HUES6 (cell line): Measurements from ENCODE around the gene SLC22A7.

Experiments
- H3K27ac ChIP-seq: 2 replicates; pipeline ENCODE4 v1.7.0; 2013; ENCODE audit warnings: low read depth, mild to moderate bottlenecking, low read length, inconsistent platforms
- H3K27me3 ChIP-seq: 2 replicates; pipeline ENCODE4 v1.6.1; 2013; ENCODE audit warnings: low read length; ENCODE audit not compliant: control insufficient read depth, insufficient read depth
- H3K36me3 ChIP-seq: 2 replicates; pipeline ENCODE4 v1.6.1; 2013; ENCODE audit warnings: low read length; ENCODE audit not compliant: control insufficient read depth, insufficient read depth
- H3K4me1 ChIP-seq: 2 replicates; pipeline ENCODE4 v1.6.1; 2013; ENCODE audit warnings: low read length; ENCODE audit not compliant: control insufficient read depth, insufficient read depth
- H3K4me3 ChIP-seq: 2 replicates; pipeline ENCODE4 v1.5.1; 2013; ENCODE audit warnings: low read depth, low read length
- H3K9ac ChIP-seq: one replicate; pipeline ENCODE4 v1.6.1; 2013; ENCODE audit warnings: mild to moderate bottlenecking, low read length
- H3K9me3 ChIP-seq: 2 replicates; pipeline ENCODE4 v1.6.1; 2013; ENCODE audit warnings: low read depth, low read length; ENCODE audit not compliant: control insufficient read depth, insufficient read depth

Gene SLC22A7

GRCh38 chr6:43297644-43298564, at the start of gene SLC22A7:
Gene SLC22A7 (plus strand): TSS chr6:43298260. CDS start chr6:43298359, 99 bp downstream.
- Histone ChIP-seq H3K9me3 (no peaks in the 10 kb centered on the region), H3K9ac (no peak within 1 kb of the TSS), H3K36me3 (no peaks in the 10 kb centered on the region), H3K4me1 (0 out of 2 replicates have a peak, but pooled peaks cover 8% of the 10 kb centered on the region), H3K27me3 (0 out of 2 replicates have a peak, but pooled peaks cover 4% of the 10 kb centered on the region), H3K4me3 (no peak within 1 kb of the TSS), H3K27ac (no peak within 1 kb of the TSS)

GRCh38 chr6:43248791-43249190, 49.3 kb upstream of the SLC22A7 start:
- Histone ChIP-seq H3K9ac (no peak overlapping the region), H3K27ac (no peak overlapping the region), H3K9me3 (no peaks in the 10 kb centered on the region), H3K36me3 (no peaks in the 10 kb centered on the region), H3K4me3 (no peak overlapping the region), H3K27me3 (peaks cover 59% of the 10 kb centered on the region), H3K4me1 (peaks cover 18% of the 10 kb centered on the region; the same call in 1 of the 2 replicates)

- peaks cover 17% of the 10 kb centered on the region; the same call in 1 of the 2 replicates for H3K4me1 ChIP-seq
- no peak overlapping the region for H3K4me3 ChIP-seq
- no peak overlapping the region for H3K9ac ChIP-seq
- H3K36me3 ChIP-seq = no peaks in the 10 kb centered on the region
- no peak overlapping the region for H3K27ac ChIP-seq
- H3K9me3 ChIP-seq = no peaks in the 10 kb centered on the region
- H3K27me3 ChIP-seq = peaks cover 37% of the 10 kb centered on the region
Observed at GRCh38 chr6:43250992-43251373, 47.1 kb upstream of the SLC22A7 start.

GRCh38 chr6:43253401-43253800, 44.7 kb upstream of the SLC22A7 start:
- Histone ChIP-seq H3K4me1 (peaks cover 25% of the 10 kb centered on the region), H3K9me3 (no peaks in the 10 kb centered on the region), H3K36me3 (no peaks in the 10 kb centered on the region), H3K9ac (no peak overlapping the region), H3K27me3 (peaks cover 15% of the 10 kb centered on the region; the same call in 1 of the 2 replicates), H3K27ac (no peak overlapping the region), H3K4me3 (no peak overlapping the region)

DNA sequence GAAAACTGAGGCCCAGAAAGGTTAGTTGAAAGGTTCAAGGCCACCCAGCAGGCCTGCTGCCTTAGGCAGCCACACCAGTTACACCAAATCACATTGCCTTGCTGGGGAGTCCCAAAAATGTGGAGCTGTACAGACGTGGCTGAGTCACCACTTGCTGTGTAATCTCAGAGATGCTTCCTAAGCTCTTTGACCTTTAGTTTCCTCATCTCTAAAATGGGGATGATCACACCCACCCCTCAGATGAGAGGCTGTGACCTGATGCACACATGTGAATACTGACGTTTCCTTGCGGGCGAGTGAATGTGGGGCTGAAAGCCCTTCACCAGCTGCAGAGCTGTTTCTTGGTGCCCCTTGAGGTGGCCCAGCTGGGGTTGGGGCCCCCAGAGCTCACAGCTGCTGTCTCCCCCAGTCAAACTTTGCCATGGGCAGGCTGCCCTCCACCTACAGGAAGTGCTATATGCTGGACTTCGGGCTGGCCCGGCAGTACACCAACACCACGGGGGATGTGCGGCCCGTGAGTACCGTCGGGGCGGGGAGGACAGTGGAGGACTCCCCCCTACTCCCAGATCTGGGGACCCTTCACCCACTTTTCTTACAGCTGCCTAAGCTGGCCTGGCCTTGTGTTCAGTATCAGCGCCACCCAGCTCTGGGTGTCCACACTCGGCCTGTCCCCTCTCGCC, 43.8 kb upstream of the SLC22A7 start:
- Histone ChIP-seq H3K9ac (no peak overlapping the region), H3K4me3 (no peak overlapping the region), H3K9me3 (no peaks in the 10 kb centered on the region), H3K27ac (no peak overlapping the region), H3K36me3 (no peaks in the 10 kb centered on the region), H3K27me3 (peaks cover 7% of the 10 kb centered on the region; the same call in 1 of the 2 replicates), H3K4me1 (peaks cover 25% of the 10 kb centered on the region)

DNA sequence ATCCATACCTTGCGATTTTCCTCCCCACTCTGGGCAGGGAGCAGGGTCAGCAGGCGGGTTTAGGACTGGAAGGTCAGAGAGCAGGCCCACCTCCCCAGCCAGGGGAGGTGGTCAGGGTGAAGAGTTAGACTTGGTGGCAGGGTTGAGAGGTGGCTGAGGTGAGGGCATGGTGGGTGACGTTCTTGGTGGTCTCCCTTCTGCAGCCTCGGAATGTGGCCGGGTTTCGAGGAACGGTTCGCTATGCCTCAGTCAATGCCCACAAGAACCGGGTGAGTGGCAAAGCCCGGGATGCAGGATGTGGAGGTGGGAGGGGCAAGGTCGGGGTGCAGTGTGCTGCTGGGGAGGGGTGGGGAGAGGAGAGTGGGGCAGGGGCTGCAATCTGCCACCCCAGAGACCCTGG, 43.2 kb upstream of the SLC22A7 start:
- no peak overlapping the region for H3K27ac ChIP-seq
- H3K36me3 ChIP-seq = no peaks in the 10 kb centered on the region
- no peaks in the 10 kb centered on the region for H3K9me3 ChIP-seq
- peaks cover 25% of the 10 kb centered on the region for H3K4me1 ChIP-seq
- H3K4me3 ChIP-seq = no peak overlapping the region
- no peak overlapping the region for H3K9ac ChIP-seq
- H3K27me3 ChIP-seq = peaks cover 7% of the 10 kb centered on the region; the same call in 1 of the 2 replicates

DNA sequence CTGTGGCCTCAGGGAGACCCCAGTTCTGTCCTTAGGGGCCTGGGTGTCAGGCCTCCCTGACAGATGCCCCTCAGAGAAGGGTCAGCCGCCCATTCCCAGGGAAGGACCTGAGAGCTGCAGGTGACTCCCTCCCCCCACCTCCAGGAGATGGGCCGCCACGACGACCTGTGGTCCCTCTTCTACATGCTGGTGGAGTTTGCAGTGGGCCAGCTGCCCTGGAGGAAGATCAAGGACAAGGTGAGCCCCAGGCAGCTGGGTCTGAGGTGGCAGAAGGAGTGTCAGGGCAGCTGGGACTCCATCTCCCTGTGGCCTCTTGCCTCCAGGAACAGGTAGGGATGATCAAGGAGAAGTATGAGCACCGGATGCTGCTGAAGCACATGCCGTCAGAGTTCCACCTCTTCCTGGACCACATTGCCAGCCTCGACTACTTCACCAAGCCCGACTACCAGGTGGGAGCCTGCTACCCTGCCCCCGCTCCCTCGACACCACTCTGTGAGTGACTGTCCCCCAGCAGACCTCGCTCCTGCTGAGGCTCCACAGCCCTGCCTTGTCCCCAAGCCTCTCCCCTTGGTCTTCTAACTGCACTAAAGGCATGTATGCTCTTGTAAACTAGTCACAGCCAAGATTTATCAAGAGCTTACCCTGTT, 42.5 kb upstream of the SLC22A7 start:
- Histone ChIP-seq H3K9ac (no peak overlapping the region), H3K36me3 (no peaks in the 10 kb centered on the region), H3K27me3 (peaks cover 7% of the 10 kb centered on the region; the same call in 1 of the 2 replicates), H3K4me1 (peaks cover 23% of the 10 kb centered on the region), H3K9me3 (no peaks in the 10 kb centered on the region), H3K4me3 (no peak overlapping the region), H3K27ac (no peak overlapping the region)

DNA sequence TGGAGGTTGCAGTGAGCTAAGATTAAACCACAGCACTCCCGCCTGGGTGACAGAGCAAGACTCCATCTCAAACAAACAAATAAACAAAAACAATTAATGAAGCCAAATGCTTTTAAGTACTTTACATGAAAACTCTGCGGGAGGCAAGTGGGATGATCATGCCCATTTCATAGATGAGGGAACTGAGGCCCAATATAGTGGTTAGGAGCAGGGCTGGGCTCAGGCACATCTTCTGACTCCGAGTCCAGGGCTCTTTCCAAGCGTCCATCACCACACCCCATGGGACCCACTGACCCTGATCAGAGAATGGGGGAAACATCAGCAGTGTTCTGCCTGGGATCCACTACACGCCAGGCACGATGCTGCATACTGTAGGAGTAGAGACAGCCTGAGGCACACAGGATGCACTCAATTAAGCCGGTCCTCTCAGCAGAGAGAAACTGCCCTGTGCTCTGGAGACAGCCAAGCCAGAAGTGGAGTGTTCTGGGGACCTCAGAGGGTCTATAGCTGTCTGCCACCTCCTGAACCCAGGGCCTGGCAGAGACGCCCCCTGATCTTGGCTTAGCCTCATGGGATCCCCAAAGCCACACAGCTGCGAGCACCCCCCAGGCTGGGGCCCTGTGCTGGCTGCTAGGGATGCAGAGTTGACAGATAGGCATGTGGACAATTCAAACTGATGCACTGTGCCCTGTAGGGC, 41.2 kb upstream of the SLC22A7 start:
- Histone ChIP-seq H3K4me1 (peaks cover 10% of the 10 kb centered on the region), H3K9me3 (no peaks in the 10 kb centered on the region), H3K27ac (no peak overlapping the region), H3K9ac (no peak overlapping the region), H3K36me3 (no peaks in the 10 kb centered on the region), H3K4me3 (no peak overlapping the region), H3K27me3 (no peaks in the 10 kb centered on the region; the same call in 1 of the 2 replicates)

DNA sequence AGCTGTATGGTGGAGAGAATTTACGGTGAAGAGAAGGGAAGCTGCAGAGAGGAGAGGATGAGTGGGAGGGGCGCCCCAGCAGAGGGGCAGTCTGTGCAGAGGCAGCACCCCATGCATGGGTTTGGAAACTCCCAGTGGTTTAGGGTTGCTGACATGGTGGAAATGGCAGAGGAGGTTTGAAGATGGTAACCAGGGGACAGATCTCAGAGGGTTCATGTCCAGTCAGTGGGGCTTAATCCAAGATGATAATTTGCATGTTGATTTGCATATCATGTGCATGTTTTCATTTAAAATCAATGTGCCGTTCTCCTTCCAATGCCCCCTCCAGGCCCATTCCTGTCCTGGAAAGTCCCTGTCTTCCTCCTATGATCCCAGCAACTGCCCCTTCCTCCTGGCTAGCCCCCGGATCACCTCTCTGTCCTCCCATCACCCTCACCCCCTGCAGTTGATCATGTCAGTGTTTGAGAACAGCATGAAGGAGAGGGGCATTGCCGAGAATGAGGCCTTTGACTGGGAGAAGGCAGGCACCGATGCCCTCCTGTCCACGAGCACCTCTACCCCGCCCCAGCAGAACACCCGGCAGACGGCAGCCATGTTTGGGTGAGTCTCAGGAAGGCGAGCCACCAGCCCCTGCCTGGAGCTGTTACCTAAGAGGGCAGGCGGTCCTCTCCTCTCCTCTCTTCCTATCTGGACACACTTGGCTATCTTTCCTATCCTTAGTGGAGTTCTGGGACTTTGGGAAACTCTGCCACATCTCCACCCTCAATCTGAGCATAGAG, 40.5 kb upstream of the SLC22A7 start:
- Histone ChIP-seq H3K9ac (no peak overlapping the region), H3K27me3 (no peaks in the 10 kb centered on the region; the same call in 1 of the 2 replicates), H3K4me3 (no peak overlapping the region), H3K36me3 (no peaks in the 10 kb centered on the region), H3K27ac (no peak overlapping the region), H3K4me1 (peaks cover 10% of the 10 kb centered on the region), H3K9me3 (no peaks in the 10 kb centered on the region)

DNA sequence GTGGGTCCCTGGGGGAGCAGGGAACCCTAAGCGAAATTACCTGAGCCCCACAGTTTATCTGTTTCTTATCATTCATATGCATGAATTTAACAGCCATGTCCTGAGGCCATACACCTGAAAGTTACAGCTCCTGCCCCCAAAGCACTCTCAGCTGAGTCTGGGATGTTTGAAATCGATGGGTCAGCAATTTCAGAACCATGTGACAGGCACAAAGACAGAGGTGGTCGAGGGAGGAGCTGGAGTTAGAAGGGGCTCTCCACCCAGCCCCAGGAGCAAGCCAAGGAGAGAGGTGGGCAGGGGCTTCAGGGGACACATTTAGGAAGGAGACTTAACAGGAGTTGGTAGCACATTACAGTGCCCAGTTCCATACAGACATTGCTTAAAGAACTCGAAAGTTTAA, 39.9 kb upstream of the SLC22A7 start:
- Histone ChIP-seq H3K27me3 (no peaks in the 10 kb centered on the region; the same call in 1 of the 2 replicates), H3K27ac (no peak overlapping the region), H3K4me1 (peaks cover 10% of the 10 kb centered on the region), H3K9ac (no peak overlapping the region), H3K9me3 (no peaks in the 10 kb centered on the region), H3K4me3 (no peak overlapping the region), H3K36me3 (no peaks in the 10 kb centered on the region)
